HG03095 (cell line): ENCODE results near the gene GNG2.

Experiments used
- ATAC-seq: cut with Tn5 transposase; IDR thresholded peaks from one replicate; pipeline ENCODE4 v1.9.1; 2021; ENCODE audit warnings: moderate library complexity; ENCODE audit not compliant: unreplicated experiment

GNG2 gene

DNA sequence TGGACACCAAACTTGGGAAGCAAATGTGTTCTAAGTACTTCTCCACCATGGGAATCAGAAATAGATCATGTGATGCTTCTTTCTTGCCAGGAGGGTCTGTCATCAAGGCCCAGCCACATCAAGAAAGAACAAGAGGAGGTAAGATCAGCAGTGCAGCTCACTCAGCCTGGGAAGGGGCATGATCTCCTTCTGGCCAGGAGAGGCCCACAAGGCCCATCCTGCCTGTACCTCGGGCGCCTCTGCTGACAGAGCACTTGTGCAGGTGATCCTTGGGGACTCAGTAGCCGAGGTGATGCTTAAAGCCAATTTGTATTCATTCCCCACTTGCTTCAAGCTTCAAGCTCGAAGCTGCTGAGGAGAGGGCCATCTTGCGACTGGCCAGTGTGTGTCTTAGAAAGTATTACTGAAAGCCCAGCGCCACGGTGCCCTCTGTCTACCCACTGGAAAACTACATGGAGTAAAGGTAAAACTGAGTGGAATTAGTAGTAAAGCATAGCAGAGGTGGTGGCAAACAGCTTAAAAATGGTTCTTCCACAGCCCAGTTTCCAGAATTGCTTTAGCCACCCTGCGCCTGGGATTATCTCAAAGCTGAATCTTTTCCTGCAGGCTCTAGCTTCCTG lies 155.1 kb downstream of the GNG2 start:
- no peak for ATAC-seq

DNA sequence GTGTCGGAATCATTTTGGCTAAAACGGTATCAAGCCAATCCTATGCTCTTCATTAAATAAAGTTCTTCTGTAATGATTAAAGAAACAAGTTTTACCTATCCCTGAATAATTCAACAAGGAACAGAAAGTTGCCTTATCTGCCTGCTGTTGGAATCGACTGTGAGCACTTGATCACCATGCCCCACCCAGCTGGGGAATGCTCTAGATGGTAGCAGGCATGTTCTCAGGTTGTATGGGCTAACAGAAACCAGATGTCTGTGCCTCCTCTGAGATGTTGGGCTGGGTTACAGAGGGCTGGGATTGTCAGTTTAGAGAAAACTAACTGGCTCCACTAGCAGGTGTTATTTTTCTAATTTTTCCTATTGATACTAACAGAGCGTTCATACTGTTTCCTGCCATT lies 157.8 kb downstream of the GNG2 start:
- no peak for ATAC-seq

DNA sequence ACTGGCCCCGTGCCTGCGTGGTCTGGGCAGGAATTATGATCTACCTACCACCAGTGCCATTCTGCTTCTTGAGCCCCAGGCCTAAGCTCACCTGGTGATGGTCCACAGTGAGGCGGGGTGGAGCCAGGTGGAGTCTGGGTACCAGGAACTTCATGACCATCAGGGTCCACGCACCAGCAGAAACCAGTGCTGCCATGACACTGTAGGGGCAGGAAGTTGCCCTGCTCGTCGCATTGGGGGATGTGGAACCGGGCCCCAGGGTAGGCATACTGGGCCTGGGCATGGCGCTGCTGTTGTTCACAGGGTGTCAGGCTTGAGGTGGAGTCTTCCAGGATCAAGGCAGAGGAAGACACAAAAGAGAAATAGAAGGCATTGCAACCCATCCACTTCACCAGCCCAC lies 158.6 kb downstream of the GNG2 start:
- no peak for ATAC-seq
